Prostate gland (tissue), 2 donors: ENCODE measurements around the gene CHTF18. TPM values are rescaled to one million over a fixed set of nuclear protein-coding genes. Genes with fewer than 3 reads are reported as not detected.

ENCODE experiments used
- DNase-seq: peaks from one replicate; pipeline ENCODE4 v3.0.0-alpha.2; 2019; ENCODE audit warnings: low spot score
- H3K27ac ChIP-seq, 2 donors: fragments of 200-600 bp; sonication (generic); 2 replicates each; pipeline ENCODE4 v1.5.1; 2017 to 2019
- H3K27me3 ChIP-seq: fragments of 200-600 bp; sonication (generic); replicated peaks from 2 replicates; pipeline ENCODE4 v1.5.1; 2019; ENCODE audit not compliant: insufficient read depth
- H3K36me3 ChIP-seq, 2 donors: fragments of 200-600 bp; sonication (generic); 1 replicate in 1 of 2; 2 replicates in 1 of 2; pipeline versions ENCODE4 v1.5.1 to v1.8.1; 2017 to 2019
- H3K4me1 ChIP-seq: fragments of 200-600 bp; sonication (generic); replicated peaks from 2 replicates; pipeline ENCODE4 v1.5.1; 2019
- H3K4me3 ChIP-seq, 2 donors: fragments of 200-600 bp; sonication (generic); 2 replicates each; pipeline ENCODE4 v1.5.1; 2017 to 2019
- H3K9me3 ChIP-seq: fragments of 200-600 bp; sonication (generic); 2 replicates; pipeline ENCODE4 v1.5.1; 2017
- CTCF ChIP-seq, 4 experiments: fragments of 200-600 bp in 2 of 4; fragments of 450-650 bp in 2 of 4; sonication (generic) in 2 of 4; IDR thresholded peaks; 1 replicate in 3 of 4; 2 replicates in 1 of 4; pipeline ENCODE4 v1.5.1; 2016 to 2019; ENCODE audit warnings: antibody characterized with exemption in 4 of 4, mild to moderate bottlenecking in 2 of 4, moderate library complexity in 2 of 4
- POLR2A ChIP-seq: fragments of 450-650 bp; IDR thresholded peaks from one replicate; pipeline ENCODE4 v1.6.1; 2016; ENCODE audit warnings: antibody characterized with exemption, mild to moderate bottlenecking
- POLR2AphosphoS5 ChIP-seq: sonication (generic); formaldehyde crosslinking; IDR thresholded peaks from one replicate; pipeline ENCODE4 v1.6.1; 2017; ENCODE audit warnings: antibody characterized with exemption
- WGBS: methylation state at CpG from one replicate; pipeline ENCODE4 v1.1.5; 2018; 5-methylcytosine and 5-hydroxymethylcytosine counted together
- intact Hi-C: fragments of 100-400 bp; cut with DNase I; formaldehyde crosslinking; loops from one replicate; pipeline ENCODE4 v1.14.2; 2022
- total RNA-seq, 2 donors: library from RNA; depleted of rRNA; stranded (reverse); fragments of >200 nt; gene quantifications; one replicate each; pipeline ENCODE4 v1.1.0, GENCODE V29; 2016

The CHTF18 gene
- total RNA-seq = 10 to 100 TPM in 1 of 2 donors, 1 to 10 TPM in 1; 7.8 to 57.5 TPM

DNA sequence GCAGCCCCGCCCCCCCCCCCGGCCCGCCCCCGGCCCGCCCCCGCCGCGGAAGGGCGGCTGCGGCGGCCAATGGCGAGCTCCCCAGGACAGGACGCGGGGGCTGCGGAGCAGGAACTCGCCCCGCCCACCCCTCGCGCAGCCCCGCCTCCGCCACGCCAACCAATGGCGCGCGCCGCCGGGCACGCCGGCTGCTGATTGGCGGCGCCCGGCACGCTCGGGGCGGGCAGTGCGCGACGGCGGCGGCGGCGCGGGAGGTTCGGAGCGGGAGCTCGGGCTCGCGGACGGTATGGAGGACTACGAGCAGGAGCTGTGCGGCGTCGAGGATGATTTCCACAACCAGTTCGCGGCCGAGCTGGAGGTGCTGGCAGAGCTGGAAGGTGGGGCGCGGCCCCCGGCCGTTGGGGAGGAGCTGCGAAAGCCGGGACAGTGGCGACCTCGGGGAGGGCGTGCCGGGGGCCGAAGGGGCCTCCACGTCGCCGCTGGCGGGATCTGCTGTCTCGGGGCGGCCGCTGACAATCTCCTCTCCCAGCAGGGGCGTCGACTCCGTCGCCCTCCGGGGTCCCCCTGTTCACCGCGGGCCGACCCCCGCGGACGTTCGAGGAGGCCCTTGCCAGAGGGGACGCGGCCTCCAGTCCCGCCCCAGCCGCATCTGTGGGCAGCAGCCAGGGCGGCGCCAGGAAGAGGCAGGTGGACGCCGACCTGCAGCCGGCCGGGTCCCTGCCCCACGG lies at the start of gene CHTF18:
CHTF18 (plus strand) TSS at position 222 of the 728 bp plus-strand sequence; CDS start at position 287, 65 bp downstream.
- intact Hi-C loops = loop anchor here (5.0 kb wide), 1 partner anchor 76 kb away; no protein-coding TSS in a partner anchor
- DNase-seq = peak; percentile 91
- Histone ChIP-seq H3K9me3 (no peaks in the 10 kb centered on the region), H3K4me1 (peaks cover 5% of the 10 kb centered on the region), H3K27ac (peak within 1 kb of the TSS; percentile 39 to 53), H3K36me3 (no peaks in the 10 kb centered on the region), H3K27me3 (no peaks in the 10 kb centered on the region), H3K4me3 (peak within 1 kb of the TSS; percentile 91 to 99)
- 0% methylated on average over 17 of the region's 97 CpGs for WGBS
- TF ChIP-seq POLR2A = peak; percentile 17
- TF ChIP-seq POLR2AphosphoS5 = no peak

DNA sequence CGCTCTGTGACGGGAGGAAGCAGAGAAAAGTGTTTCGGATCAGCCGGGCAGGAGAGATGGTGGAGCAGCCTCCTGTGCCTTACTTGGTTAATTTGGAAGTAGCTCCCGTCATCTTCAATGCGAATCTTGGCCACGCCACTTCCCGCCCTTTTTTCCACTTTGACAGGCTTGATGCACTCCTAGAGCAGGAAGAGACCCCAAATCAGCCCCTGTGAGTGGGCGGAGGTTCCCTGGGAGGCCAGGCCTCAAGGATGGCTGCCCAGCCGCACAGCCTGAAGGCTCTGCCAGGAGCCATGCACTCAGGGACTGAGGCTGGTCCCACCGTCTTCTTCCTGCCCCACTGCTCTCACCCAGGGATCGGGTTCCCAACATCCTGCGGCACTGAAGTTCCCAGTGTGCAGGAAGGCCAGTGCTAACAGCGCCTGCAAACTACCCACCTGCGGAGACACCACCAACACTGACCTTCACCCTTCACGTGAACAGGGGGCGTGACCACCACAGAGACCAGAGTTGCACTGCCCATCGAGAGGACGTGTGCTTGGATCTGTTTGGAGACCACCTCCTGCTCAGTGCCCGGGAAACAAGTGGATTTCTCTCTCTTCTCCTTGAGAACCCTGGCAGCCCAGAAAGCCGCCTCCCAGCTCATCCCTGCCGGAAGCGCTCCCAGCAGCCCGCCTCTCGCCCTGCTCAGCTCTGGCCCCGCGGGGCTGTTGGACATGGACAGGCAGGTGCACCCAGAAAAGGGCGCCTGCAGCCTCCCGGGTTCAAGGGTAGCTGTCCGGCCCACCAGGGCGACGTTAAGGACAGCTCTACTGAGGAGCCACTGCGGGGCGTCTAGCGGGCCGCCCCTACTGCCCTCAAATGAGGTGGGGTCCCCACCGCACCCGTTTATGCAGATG lies 48.6 kb upstream of the CHTF18 start:
- H3K4me1 ChIP-seq = no peaks in the 10 kb centered on the region
- no peaks in the 10 kb centered on the region for H3K36me3 ChIP-seq
- H3K27me3 ChIP-seq = no peaks in the 10 kb centered on the region
- 38% methylated on average over 35 of the region's 38 CpGs for WGBS
- H3K4me3 ChIP-seq = peak overlapping the region; percentile 93 to 94
- no peaks in the 10 kb centered on the region for H3K9me3 ChIP-seq
- DNase-seq = no peak
- peak overlapping the region; percentile 78 to 84 for H3K27ac ChIP-seq
- no peak for TF ChIP-seq CTCF (IDR thresholded peaks at IDR 0.05)
- TF ChIP-seq POLR2A = no peak
- TF ChIP-seq POLR2AphosphoS5 = no peak
- intact Hi-C loops = no loop called here

DNA sequence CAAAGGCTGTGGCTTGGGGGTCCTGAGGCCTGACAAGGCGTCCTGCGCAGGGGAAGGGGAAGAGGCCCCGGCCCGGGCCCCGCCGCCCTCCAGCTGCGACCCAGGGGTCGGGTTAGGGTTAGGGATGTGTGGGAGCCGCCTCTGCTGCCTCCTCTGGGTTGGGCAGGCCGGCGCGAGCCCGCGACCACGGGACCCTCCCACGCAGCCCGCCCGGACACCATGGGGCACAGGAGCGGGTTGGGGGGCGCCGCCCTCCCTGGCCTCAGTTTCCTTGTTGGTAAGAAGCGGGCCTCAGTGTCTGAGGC lies 48.0 kb upstream of the CHTF18 start:
- TF ChIP-seq POLR2A (no peak), POLR2AphosphoS5 (no peak), CTCF (IDR thresholded peaks at IDR 0.05) (no peak)
- peak overlapping the region; percentile 78 to 84 for H3K27ac ChIP-seq
- H3K4me3 ChIP-seq = peak overlapping the region; percentile 93 to 94
- H3K9me3 ChIP-seq = no peaks in the 10 kb centered on the region
- no peak for DNase-seq
- no peaks in the 10 kb centered on the region for H3K4me1 ChIP-seq
- no peaks in the 10 kb centered on the region for H3K36me3 ChIP-seq
- WGBS = under 1% methylated on average over 21 of the region's 22 CpGs
- H3K27me3 ChIP-seq = no peaks in the 10 kb centered on the region
- intact Hi-C loops = no loop called here

GRCh38 chr16:740764-741505 lies 47.5 kb upstream of the CHTF18 start, which contains the start of gene CIAO3:
TSS of gene CIAO3 (minus strand) at chr16:740997. CDS start at chr16:740985, 12 bp downstream.
- TF ChIP-seq CTCF (IDR thresholded peaks at IDR 0.05) (peak; percentile 97 to 100 (median 99)), POLR2AphosphoS5 (peak; percentile 98), POLR2A (peak; percentile 75)
- H3K4me1 ChIP-seq = no peaks in the 10 kb centered on the region
- intact Hi-C loops = no loop called here
- peak within 1 kb of the TSS; percentile 78 to 84 for H3K27ac ChIP-seq
- peak within 1 kb of the TSS; percentile 93 to 94 for H3K4me3 ChIP-seq
- no peaks in the 10 kb centered on the region for H3K27me3 ChIP-seq
- WGBS = under 1% methylated on average over 36 of the region's 79 CpGs
- H3K36me3 ChIP-seq = no peaks in the 10 kb centered on the region
- peak; percentile 78 for DNase-seq
- no peaks in the 10 kb centered on the region for H3K9me3 ChIP-seq
